ENCODE data around the gene RTN4RL1.

Gene RTN4RL1

DNA sequence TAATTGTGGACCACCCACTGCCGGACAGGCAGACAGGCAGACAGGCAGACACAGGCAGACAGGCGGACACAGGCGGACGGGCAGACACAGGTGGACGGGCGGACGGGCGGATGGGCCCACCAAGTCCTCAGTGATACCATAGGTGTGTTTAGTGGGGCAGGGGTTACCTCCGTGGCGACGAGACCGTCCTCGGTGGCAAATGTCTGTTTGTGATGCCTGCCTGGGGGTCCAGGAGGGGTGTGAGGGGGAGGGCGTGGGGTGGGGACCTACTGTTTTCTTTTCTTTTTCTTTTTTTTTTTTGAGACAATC lies 76.7 kb downstream of the RTN4RL1 start:
- DNase-seq (ENCODE audit: low spot score) = no peak

DNA sequence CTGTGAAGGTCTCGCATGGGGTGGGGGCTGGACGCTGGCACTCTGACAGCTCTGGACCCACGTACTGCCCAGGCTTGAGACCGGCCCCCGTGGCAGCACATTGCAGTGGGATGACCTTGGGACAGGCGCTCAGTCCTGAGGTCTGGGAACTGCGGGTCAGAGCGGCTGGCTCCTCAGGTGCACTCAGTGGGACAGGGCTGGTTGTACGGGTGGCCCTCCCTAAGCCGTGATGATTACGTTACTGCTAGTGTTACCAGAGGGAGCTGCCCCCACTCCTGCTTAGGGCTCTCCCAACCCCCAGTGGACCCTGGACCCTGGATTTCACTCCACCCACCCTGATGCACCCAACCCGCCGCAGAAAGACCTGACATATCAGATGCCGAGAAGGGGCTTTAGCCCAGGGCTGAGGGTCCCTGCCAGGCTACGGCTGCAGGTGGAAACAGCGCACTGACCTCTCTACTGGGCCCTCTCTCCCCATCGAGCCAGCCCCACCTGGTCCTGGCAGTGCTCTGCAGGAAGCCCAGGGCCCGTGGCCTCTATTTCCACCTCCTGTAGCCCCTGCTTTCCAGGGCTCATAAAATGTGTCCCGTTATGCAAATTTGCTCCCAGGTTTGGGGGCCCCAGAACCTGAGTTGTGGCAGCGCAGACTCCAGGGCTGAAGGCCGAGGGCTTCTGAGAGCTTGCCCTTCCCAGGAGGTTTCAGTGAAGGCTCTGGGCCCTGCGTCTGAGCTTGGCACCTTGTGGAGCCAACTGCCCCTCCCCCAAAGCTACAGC lies 77.2 kb downstream of the RTN4RL1 start:
- DNase-seq (ENCODE audit: low spot score) = no peak

DNA sequence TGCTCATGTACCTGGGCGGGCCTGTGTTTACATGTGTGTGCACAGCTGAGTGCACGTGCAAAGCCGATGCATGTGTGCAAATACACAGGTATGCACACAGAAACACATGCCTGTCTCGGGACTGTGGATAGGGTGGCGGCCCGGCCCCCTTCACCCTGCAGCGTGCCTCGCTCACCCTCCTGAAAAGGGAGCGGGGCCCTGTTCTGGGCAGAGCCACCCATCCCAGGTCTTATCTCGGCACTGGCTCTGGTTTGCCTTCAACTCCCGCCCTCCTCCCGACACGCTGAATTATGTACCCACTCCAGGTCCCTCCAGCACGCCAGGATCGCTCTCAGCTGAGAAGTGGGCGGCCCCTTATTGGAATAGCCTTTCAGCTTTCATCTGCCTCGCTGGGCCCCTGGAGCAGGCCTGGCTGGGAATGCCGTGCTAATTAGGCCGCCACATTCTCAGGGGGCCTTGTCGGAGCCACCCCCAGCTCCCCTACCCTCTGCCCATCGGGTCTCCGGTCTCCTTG lies 77.8 kb downstream of the RTN4RL1 start:
- DNase-seq (ENCODE audit: low spot score) = no peak

- DNase-seq (ENCODE audit: low spot score) = no peak
These were observed 78.9 kb downstream of the RTN4RL1 start for GRCh38 chr17:1946021-1946932.

- DNase-seq (ENCODE audit: low spot score) = no peak
These were observed 79.5 kb downstream of the RTN4RL1 start for GRCh38 chr17:1945621-1946020.

DNA sequence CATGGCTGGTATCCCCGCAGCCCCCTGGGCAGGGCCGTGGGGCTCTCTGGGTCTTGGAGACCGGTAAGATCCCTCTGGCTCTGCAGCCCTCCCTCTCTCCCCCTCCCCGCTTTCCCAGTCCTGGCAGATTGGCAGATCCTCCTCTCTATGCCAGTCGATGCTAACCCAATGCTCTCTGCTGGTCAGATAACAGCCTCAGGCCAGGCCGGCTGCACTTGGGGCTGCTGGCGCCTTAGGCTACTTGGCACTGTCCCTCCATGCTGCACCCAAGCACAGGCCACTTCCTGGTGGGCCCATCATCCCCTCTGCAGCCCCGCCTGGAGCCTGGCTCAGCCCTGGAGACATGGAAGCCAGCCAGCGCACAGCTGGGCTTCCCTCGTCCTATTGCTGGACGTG lies 81.7 kb downstream of the RTN4RL1 start:
- DNase-seq (ENCODE audit: low spot score) = no peak

DNA sequence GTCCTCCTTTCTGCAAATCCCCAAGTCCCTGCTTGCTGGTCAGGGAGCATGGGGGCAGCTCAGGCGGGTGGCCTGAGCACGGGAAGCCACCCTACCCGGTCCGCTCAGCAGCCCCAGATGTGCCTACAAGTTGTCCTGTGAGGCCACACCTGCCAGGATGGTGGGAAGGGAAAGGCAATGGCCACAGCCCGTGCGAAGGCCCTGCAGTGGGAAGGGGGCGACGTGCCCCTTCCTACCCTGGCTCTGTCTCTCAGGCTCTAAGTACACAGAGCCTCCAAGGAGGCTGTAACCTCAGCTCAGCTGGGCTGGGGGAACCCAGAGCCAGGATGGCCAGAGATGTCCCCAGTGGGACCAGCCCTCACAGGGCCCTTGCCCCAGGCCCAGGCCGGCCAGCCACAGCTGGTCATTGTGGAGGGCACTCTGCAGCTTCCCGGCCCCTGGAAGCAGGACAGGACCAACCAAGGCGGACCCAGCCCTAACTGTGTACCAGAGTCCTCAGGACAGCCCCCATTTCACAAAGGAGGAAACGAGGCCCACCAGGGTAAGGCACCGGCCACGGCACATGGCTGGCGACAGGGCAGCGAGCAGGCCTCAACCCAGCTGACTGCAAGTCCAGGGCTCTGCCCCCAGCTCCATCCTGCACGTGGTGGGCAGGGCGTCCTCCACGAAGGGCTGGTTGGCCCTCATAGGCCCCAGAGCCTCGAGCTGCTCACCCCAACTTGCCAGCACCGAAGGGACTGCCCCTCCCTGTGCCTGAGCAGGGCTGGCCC lies 82.3 kb downstream of the RTN4RL1 start:
- DNase-seq (ENCODE audit: low spot score) = no peak

DNA sequence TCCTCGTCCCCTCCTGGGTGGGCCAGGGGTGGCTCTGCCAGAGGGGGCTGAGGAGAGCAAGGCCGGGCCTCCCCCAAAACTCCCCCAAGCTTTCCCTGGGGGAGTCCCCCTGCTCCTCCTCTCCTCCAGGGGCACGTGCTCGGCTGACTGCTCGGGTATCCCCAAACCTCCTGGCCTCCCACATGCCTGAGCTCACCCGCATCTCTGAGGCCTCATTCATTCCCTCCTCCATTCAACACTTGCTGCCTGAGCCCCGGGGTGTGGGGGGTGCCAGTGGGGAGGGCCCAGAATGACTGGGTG lies 83.1 kb downstream of the RTN4RL1 start:
- no peak for DNase-seq (ENCODE audit: low spot score)

- DNase-seq (ENCODE audit: low spot score) = no peak
These were observed 83.7 kb downstream of the RTN4RL1 start for GRCh38 chr17:1941272-1942065.

DNA sequence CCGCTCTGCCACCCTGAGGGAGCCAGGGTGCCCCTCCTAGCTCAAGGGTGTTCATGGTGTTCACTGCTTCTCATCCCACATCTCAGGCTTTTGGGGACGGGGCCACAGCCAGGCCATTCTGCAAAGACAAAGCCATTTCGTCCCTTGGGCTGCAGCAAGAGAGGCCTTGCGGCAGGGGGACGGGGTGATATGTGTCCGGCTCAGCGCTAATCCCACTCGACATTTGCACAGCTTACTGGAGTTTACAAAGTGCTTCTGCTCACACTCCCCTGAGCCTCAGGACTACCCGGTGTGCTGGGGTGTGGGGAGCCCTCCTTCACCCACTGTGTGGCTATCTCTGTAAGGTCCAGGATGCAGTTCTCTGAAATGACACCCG lies 84.3 kb downstream of the RTN4RL1 start:
- DNase-seq (ENCODE audit: low spot score) = no peak

- DNase-seq (ENCODE audit: low spot score) = no peak
These were observed 84.9 kb downstream of the RTN4RL1 start for GRCh38 chr17:1939981-1940809.

GRCh38 chr17:1937461-1937860 lies 87.7 kb downstream of the RTN4RL1 start:
- no peak for DNase-seq (ENCODE audit: low spot score)

GRCh38 chr17:1936766-1937165 lies 88.4 kb downstream of the RTN4RL1 start:
- DNase-seq (ENCODE audit: low spot score) = no peak

- DNase-seq (ENCODE audit: low spot score) = no peak
These were observed 90.2 kb downstream of the RTN4RL1 start for GRCh38 chr17:1934901-1935300.

GRCh38 chr17:1933875-1934715 lies 91.0 kb downstream of the RTN4RL1 start:
- DNase-seq (ENCODE audit: low spot score) = no peak

DNA sequence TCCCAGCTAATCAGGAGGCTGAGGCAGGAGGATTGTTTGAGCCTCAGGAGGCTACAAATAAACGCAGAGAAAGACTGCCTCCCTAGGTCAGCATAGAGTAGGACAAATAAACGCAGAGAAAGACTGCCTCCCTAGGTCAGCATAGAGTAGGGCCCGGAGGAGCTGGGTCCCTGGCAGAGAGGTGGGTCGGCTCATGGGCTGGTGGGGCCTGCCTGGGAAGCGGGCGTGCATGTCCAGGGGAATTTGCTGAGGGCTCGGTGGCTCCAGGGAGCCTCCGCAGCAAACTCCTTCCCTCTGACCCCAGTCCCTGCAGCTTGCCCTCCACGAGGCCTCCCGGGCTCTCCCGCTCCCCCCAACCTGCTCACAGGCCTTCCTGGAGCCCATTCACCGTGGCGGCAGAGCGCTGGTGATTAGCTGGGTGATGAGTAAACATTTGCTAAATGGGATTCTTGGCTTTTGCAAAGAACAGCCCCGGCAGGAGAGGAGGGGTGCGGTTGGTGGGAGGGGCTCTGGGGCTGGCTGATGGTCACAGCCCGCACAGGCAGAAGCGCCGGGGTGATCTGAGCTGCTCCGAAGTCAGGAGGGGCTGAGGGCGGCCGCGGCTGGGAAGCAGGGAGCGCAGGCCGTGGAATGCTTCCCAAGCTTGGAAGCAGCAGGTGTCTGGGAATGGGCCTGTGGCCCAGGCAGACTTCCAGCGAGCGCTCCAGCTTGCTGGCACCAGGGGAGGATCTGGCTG lies 93.1 kb downstream of the RTN4RL1 start:
- no peak for DNase-seq (ENCODE audit: low spot score)

DNA sequence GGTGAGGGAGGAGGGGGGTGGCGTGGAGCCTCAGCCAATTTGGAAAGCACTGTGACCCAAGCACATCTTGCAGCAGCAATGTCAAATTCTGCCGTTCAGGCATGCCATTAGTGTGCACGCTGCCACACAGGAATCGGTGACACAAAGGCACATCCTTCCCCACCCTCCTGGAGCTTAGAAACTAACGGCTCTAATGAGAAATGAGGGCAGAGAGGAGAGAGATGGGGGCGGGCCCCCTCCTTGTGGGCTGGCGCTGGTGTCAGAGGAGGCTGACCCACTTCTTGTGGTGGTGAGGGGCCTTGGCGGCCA lies 94.8 kb downstream of the RTN4RL1 start:
- peak; percentile 29 for DNase-seq (ENCODE audit: low spot score)

- DNase-seq (ENCODE audit: low spot score) = no peak
These were observed 96.2 kb downstream of the RTN4RL1 start for GRCh38 chr17:1928976-1929375.

- DNase-seq (ENCODE audit: low spot score) = peak; percentile 59
These were observed 104.2 kb downstream of the RTN4RL1 start for GRCh38 chr17:1920948-1921351.

All from putamen (tissue), 1 donor.